ENCODE measurements around the gene TDRD9.
"Not testable (repeated sequence)": the region's sequence is repeated elsewhere in the genome, so short reads cannot be mapped to it uniquely, and the experiment has no call there.

TDRD9 gene

GRCh38 chr14:103928011-103928890 is at the start of gene TDRD9:
TSS of gene TDRD9 (plus strand) at chr14:103928456. CDS start at chr14:103928510, 54 bp downstream.
- no peak for DNase-seq

GRCh38 chr14:103879118-103879569 is 49.1 kb upstream of the TDRD9 start:
- no peak for DNase-seq

- no peak for DNase-seq
Measured at GRCh38 chr14:103879570-103880347, 48.5 kb upstream of the TDRD9 start.

- peak; percentile 62 for DNase-seq
Measured at GRCh38 chr14:103880348-103881267, 47.6 kb upstream of the TDRD9 start.

- DNase-seq = no peak
Measured at GRCh38 chr14:103881268-103882201, 46.7 kb upstream of the TDRD9 start.

- no peak for DNase-seq
Measured at GRCh38 chr14:103882503-103883262, 45.6 kb upstream of the TDRD9 start.

- no peak for DNase-seq
Measured at GRCh38 chr14:103883263-103883523, 45.1 kb upstream of the TDRD9 start.

GRCh38 chr14:103884854-103885253 is 43.4 kb upstream of the TDRD9 start:
- DNase-seq = no peak

- no peak for DNase-seq
Measured at GRCh38 chr14:103885509-103885932, 42.7 kb upstream of the TDRD9 start.

- DNase-seq = no peak
Measured at GRCh38 chr14:103886304-103887169, 41.7 kb upstream of the TDRD9 start.

- DNase-seq = no peak
Measured at GRCh38 chr14:103887170-103887501, 41.1 kb upstream of the TDRD9 start.

GRCh38 chr14:103887557-103888115 is 40.6 kb upstream of the TDRD9 start:
- no peak for DNase-seq

- DNase-seq = not testable (repeated sequence)
Measured at GRCh38 chr14:103889002-103889312, 39.3 kb upstream of the TDRD9 start.

GRCh38 chr14:103889313-103890051 is 38.8 kb upstream of the TDRD9 start:
- no peak for DNase-seq

GRCh38 chr14:103890052-103890371 is 38.2 kb upstream of the TDRD9 start:
- DNase-seq = no peak

- no peak for DNase-seq
Measured at GRCh38 chr14:103890821-103891666, 37.2 kb upstream of the TDRD9 start.

- DNase-seq = no peak
Measured at GRCh38 chr14:103891667-103892215, 36.5 kb upstream of the TDRD9 start.

- DNase-seq = no peak
Measured at GRCh38 chr14:103892247-103892646, 36.0 kb upstream of the TDRD9 start.
